K562 (cell line): ENCODE data around the gene ZG16B. TPM values are rescaled to one million over a fixed set of nuclear protein-coding genes. Genes with fewer than 3 reads are reported as not detected.

Source experiments
- CHD7 ChIP-seq: fragments of 200-600 bp; sonication (generic); IDR thresholded peaks from one replicate; pipeline ENCODE4 v1.6.1; 2012; ENCODE audit warnings: mild to moderate bottlenecking, low read depth, low read length, inconsistent platforms
- CREB3 ChIP-seq: fragments of 450-650 bp; conservative IDR thresholded peaks from 2 replicates; pipeline ENCODE4 v1.6.1; 2016; ENCODE audit warnings: missing genetic modification characterization, low read depth, mild to moderate bottlenecking, missing compliant biosample characterization, moderate library complexity
- CTCFL ChIP-seq: IDR thresholded peaks from 2 replicates; pipeline ENCODE4 v1.6.1; 2011; ENCODE audit warnings: borderline replicate concordance, low read depth, mild to moderate bottlenecking, moderate library complexity, low read length; ENCODE audit not compliant: insufficient read depth, poor library complexity, severe bottlenecking
- FOXM1 ChIP-seq, 2 experiments: fragments of 450-650 bp in 1 of 2; sonication (generic) in 1 of 2; formaldehyde crosslinking in 1 of 2; IDR thresholded peaks; 2 replicates each; pipeline versions ENCODE4 v1.6.1 to v1.9.0; 2017 to 2022; ENCODE audit warnings: low read depth in 2 of 2, mild to moderate bottlenecking in 2 of 2, missing genetic modification reagents in 1 of 2, moderate library complexity in 1 of 2
- FUS ChIP-seq: fragments of 200-400 bp; formaldehyde crosslinking; optimal IDR thresholded peaks from 2 replicates; pipeline ENCODE3; 2017; ENCODE audit warnings: low read depth, low read length
- NFRKB ChIP-seq: fragments of 450-650 bp; IDR thresholded peaks from 2 replicates; pipeline ENCODE4 v1.6.1; 2016; ENCODE audit warnings: low read depth
- SMAD2 ChIP-seq: fragments of 150-350 bp; IDR thresholded peaks from 2 replicates; pipeline ENCODE4 v1.6.1; 2014; ENCODE audit warnings: low read depth, mild to moderate bottlenecking, low read length
- SPI1 ChIP-seq: IDR thresholded peaks from 2 replicates; pipeline ENCODE4 v1.6.1; 2011; ENCODE audit warnings: low read depth, low read length, control low read depth, borderline replicate concordance
- TRIM24 ChIP-seq, 2 experiments: fragments of 450-650 bp; IDR thresholded peaks; 2 replicates each; pipeline ENCODE4 v1.6.1; 2016
- polyA plus RNA-seq, 8 experiments: library from polyadenylated mRNA; depleted of rRNA in 4 of 8; stranded (reverse) in 5 of 8; unstranded in 3 of 8; fragments of >200 nt; fragmentation: Nextera tagmentation in 2 of 8; fragmentation: Illumina TruSeq in 1 of 8; extraction: Ambion mirVana in 2 of 8; extraction: Trizol in 1 of 8; gene quantifications; 2 replicates each; pipeline versions ENCODE4 v1.2.1 to v1.2.3, GENCODE V29; 2011 to 2014; ENCODE audit warnings: inconsistent platforms in 1 of 8, missing spikeins in 1 of 8
- total RNA-seq, 7 experiments: library from RNA; depleted of rRNA in 6 of 7; stranded (reverse); fragments of >200 nt in 6 of 7; fragmentation: Illumina TruSeq in 2 of 7; extraction: Trizol in 2 of 7; gene quantifications; 2 replicates each; pipeline versions ENCODE4 v1.2.1 to v1.2.3, GENCODE V29; 2011 to 2021; ENCODE audit warnings: low replicate concordance in 1 of 7

The ZG16B gene
- total and polyA plus RNA-seq, 9 of the 15 experiments (the other 6 are each of a cell fraction or from before 2014, with no cell fraction given) = 0.25 to 0.43 (median 0.34) TPM; not detected in 5

GRCh38 chr16:2867987-2868789 is 38.1 kb downstream of the ZG16B start (continued):
- TF ChIP-seq CHD7 (no peak), TRIM24 (IDR thresholded peaks at IDR 0.05) (peak in 1 of 2 experiments; percentile 77; a peak in 2 of 4 replicates), NFRKB (peak; percentile 86), SMAD2 (no peak), CREB3 (peak; percentile 92), CTCFL (peak; percentile 88), FUS (no peak), SPI1 (peak; percentile 64; the same call in 1 of the 2 replicates), FOXM1 (IDR thresholded peaks at IDR 0.05; ENCODE audit: low read depth) (no peak), FOXM1 (CRISPR knock-in tag; IDR thresholded peaks at IDR 0.05; ENCODE audit: low read depth) (no peak)
